ENCODE measurements around the gene LSAMP. TPM values are rescaled to one million over a fixed set of nuclear protein-coding genes. Genes with fewer than 3 reads are reported as not detected.

The LSAMP gene
- total and polyA plus RNA-seq, 2 of the 8 experiments (the other 6 are each of a cell fraction or from before 2014, with no cell fraction given): 1.8 to 5.7 TPM

GRCh38 chr3:116200956-116201690 is 244.2 kb downstream of the LSAMP start:
- Histone ChIP-seq H4K20me1 (replicated peaks in 1 of 2; ENCODE audit: control insufficient read depth in 1 of 2, insufficient read depth in 2 of 2, low read length in 2 of 2) (no peaks in the 10 kb centered on the region), H2AK5ac (ENCODE audit: low read depth, low read length) (no peak overlapping the region), H3K27ac (ENCODE audit: low read depth, low read length) (no peak overlapping the region), H3K18ac (ENCODE audit: extremely low read depth, low read length) (no peak overlapping the region), H3K14ac (ENCODE audit: insufficient read length) (no peak overlapping the region), H2BK120ac (replicated peaks; ENCODE audit: low read depth, low read length) (no peak overlapping the region), H2BK20ac (ENCODE audit: low read length) (no peak overlapping the region), H3K27me3 (replicated peaks in 1 of 4; ENCODE audit: control insufficient read depth in 3 of 4, extremely low read depth in 1 of 4, insufficient read depth in 3 of 4, low read length in 3 of 4) (no peaks in the 10 kb centered on the region), H4K5ac (ENCODE audit: insufficient read length, low read depth, low read length) (no peak overlapping the region), H3K9me3 (ENCODE audit: insufficient read depth in 2 of 2, low read depth in 1 of 2, low read length in 1 of 2) (no peaks in the 10 kb centered on the region), H3K9ac (replicated peaks in 1 of 4; ENCODE audit: extremely low read depth in 1 of 4, low read depth in 3 of 4, low read length in 3 of 4) (no peak overlapping the region), H3K4ac (replicated peaks; ENCODE audit: insufficient read length, low read depth, low read length) (no peak overlapping the region), H3K4me3 (ENCODE audit: extremely low read depth in 1 of 4, insufficient read depth in 2 of 4, low read depth in 3 of 4, low read length in 4 of 4) (no peak overlapping the region), H3K79me1 (ENCODE audit: low read depth, low read length) (no peaks in the 10 kb centered on the region), H4K8ac (ENCODE audit: extremely low read depth, insufficient read depth, low read length) (no peak overlapping the region), H2BK15ac (ENCODE audit: low read length) (no peak overlapping the region), H2BK12ac (ENCODE audit: low read depth, low read length) (no peak overlapping the region), H3K4me1 (replicated peaks in 1 of 4; ENCODE audit: control insufficient read depth in 3 of 4, insufficient read depth in 4 of 4, low read length in 3 of 4) (peaks cover 0 to 3% (median 0%) of the 10 kb centered on the region in 4 experiments; a peak in 1 of 7 replicates), H2AFZ (ENCODE audit: low read length) (no peak overlapping the region), H3K56ac (replicated peaks; ENCODE audit: insufficient read length, low read depth, low read length) (no peak overlapping the region), H4K91ac (replicated peaks; ENCODE audit: insufficient read length, low read length) (no peak overlapping the region), H3K23ac (ENCODE audit: insufficient read length) (no peak overlapping the region), H3K36me3 (ENCODE audit: control insufficient read depth in 2 of 4, insufficient read depth in 4 of 4, low read length in 3 of 4) (no peaks in the 10 kb centered on the region), H3K23me2 (ENCODE audit: low read depth, low read length) (no peaks in the 10 kb centered on the region; the same call in 1 of the 2 replicates), H2BK5ac (ENCODE audit: low read depth, low read length) (no peak overlapping the region), H3K79me2 (ENCODE audit: control insufficient read depth in 1 of 2, insufficient read depth in 2 of 2, low read length in 2 of 2) (no peaks in the 10 kb centered on the region), H3K4me2 (ENCODE audit: insufficient read depth in 1 of 2, low read depth in 2 of 2, low read length in 2 of 2) (no peak overlapping the region; a peak in 1 of 4 replicates)
- ChIA-PET POLR2A (ENCODE audit: partially characterized antibody) (no interaction called here), CTCF (ENCODE audit: partially characterized antibody) (interaction anchor here (1.2 to 2.1 kb wide), 3 partner anchors 60 to 105 kb away, joined by 3 to 6 read pairs (median 3); no protein-coding TSS in a partner anchor)
- FAIRE-seq: no peak
- TF ChIP-seq CBX5 (IDR thresholded peaks at IDR 0.05; ENCODE audit: low read depth, low read length) (no peak), MAX (IDR thresholded peaks at IDR 0.05) (0 out of 2 replicates have a peak, but pooled peaks have one; percentile 20)
- 86% methylated on average over 5 of the region's 5 CpGs; no CpG with 5 or more reads in 1 of the 2 experiments for WGBS, 2 experiments (ENCODE audit: extremely low coverage in 1 of 2, insufficient coverage in 1 of 2, insufficient read length in 1 of 2, insufficient replicate concordance in 2 of 2, low coverage in 1 of 2, low lambda C conversion rate in 2 of 2, missing lambda C conversion rate in 1 of 2)
- DNase-seq (ENCODE audit: low read depth in 1 of 2, low spot score in 2 of 2): no peak

Data from H1 (cell line).